Activated naive CD8-positive, alpha-beta T cell treated with anti-CD3 and anti-CD28 coated beads for 36 hours (primary cell): ENCODE measurements around the gene ST6GALNAC2. TPM values are rescaled to one million over a fixed set of nuclear protein-coding genes. Genes with fewer than 3 reads are reported as not detected.
"Not testable (repeated sequence)": the region's sequence is repeated elsewhere in the genome, so short reads cannot be mapped to it uniquely, and the experiment has no call there.

Experiments
- DNase-seq: peaks from one replicate; pipeline ENCODE4 v3.0.0; 2021
- H3K27ac Mint-ChIP-seq: one replicate; pipeline ENCODE4 v1.8.0; 2022; ENCODE audit warnings: mild to moderate bottlenecking, moderate library complexity, mixed read lengths
- H3K27me3 Mint-ChIP-seq: one replicate; pipeline ENCODE4 v1.8.0; 2022; ENCODE audit warnings: mild to moderate bottlenecking, mixed read lengths
- H3K36me3 Mint-ChIP-seq: one replicate; pipeline ENCODE4 v1.8.0; 2021; ENCODE audit warnings: mild to moderate bottlenecking, mixed read lengths
- H3K4me1 Mint-ChIP-seq: one replicate; pipeline ENCODE4 v1.8.0; 2021; ENCODE audit warnings: mixed read lengths
- H3K4me3 Mint-ChIP-seq: one replicate; pipeline ENCODE4 v1.8.0; 2022; ENCODE audit warnings: mild to moderate bottlenecking, moderate library complexity, mixed read lengths
- H3K9me3 Mint-ChIP-seq: one replicate; pipeline ENCODE4 v1.8.0; 2022; ENCODE audit warnings: mixed read lengths
- total RNA-seq, 2 experiments: library from RNA; stranded (reverse); gene quantifications; one replicate each; pipeline ENCODE4 v1.2.3, GENCODE V29; 2021

The ST6GALNAC2 gene
- total RNA-seq, 2 experiments from 2014 or later = not detected

- Mint-ChIP-seq H3K27ac (no peak overlapping the region), H3K4me3 (no peak overlapping the region), H3K9me3 (peaks cover 2% of the 10 kb centered on the region), H3K4me1 (peaks cover 4% of the 10 kb centered on the region), H3K27me3 (no peaks in the 10 kb centered on the region), H3K36me3 (no peaks in the 10 kb centered on the region)
- no peak for DNase-seq
These were observed 27.6 kb upstream of the ST6GALNAC2 start for GRCh38 chr17:76612977-76613851.

- H3K4me1 Mint-ChIP-seq = peaks cover 4% of the 10 kb centered on the region
- no peak for DNase-seq
- no peak overlapping the region for H3K4me3 Mint-ChIP-seq
- no peaks in the 10 kb centered on the region for H3K27me3 Mint-ChIP-seq
- no peak overlapping the region for H3K27ac Mint-ChIP-seq
- H3K36me3 Mint-ChIP-seq = no peaks in the 10 kb centered on the region
- peaks cover 2% of the 10 kb centered on the region for H3K9me3 Mint-ChIP-seq
These were observed 26.8 kb upstream of the ST6GALNAC2 start for GRCh38 chr17:76612465-76612864.

GRCh38 chr17:76611758-76612157 lies 26.1 kb upstream of the ST6GALNAC2 start:
- DNase-seq = no peak
- Mint-ChIP-seq H3K36me3 (no peaks in the 10 kb centered on the region), H3K27me3 (no peaks in the 10 kb centered on the region), H3K27ac (no peak overlapping the region), H3K9me3 (peaks cover 2% of the 10 kb centered on the region), H3K4me3 (no peak overlapping the region), H3K4me1 (peaks cover 4% of the 10 kb centered on the region)

GRCh38 chr17:76611080-76611749 lies 25.6 kb upstream of the ST6GALNAC2 start:
- not testable (repeated sequence) for H3K4me1 Mint-ChIP-seq, H3K36me3 Mint-ChIP-seq, H3K9me3 Mint-ChIP-seq, DNase-seq, H3K27ac Mint-ChIP-seq, H3K27me3 Mint-ChIP-seq, H3K4me3 Mint-ChIP-seq

GRCh38 chr17:76606685-76607084 lies 21.0 kb upstream of the ST6GALNAC2 start:
- not testable (repeated sequence) for DNase-seq

GRCh38 chr17:76601065-76601464 lies 15.4 kb upstream of the ST6GALNAC2 start:
- Mint-ChIP-seq H3K36me3 (no peaks in the 10 kb centered on the region), H3K9me3 (no peaks in the 10 kb centered on the region), H3K4me3 (no peak overlapping the region), H3K27ac (no peak overlapping the region), H3K4me1 (peaks cover 11% of the 10 kb centered on the region), H3K27me3 (peaks cover 12% of the 10 kb centered on the region)
- no peak for DNase-seq

More at GRCh38 chr17:76606685-76607084, 21.0 kb upstream of the ST6GALNAC2 start:
- not testable (repeated sequence) for H3K4me3 Mint-ChIP-seq, H3K27ac Mint-ChIP-seq, H3K4me1 Mint-ChIP-seq, H3K27me3 Mint-ChIP-seq, H3K9me3 Mint-ChIP-seq, H3K36me3 Mint-ChIP-seq

GRCh38 chr17:76599694-76600460 lies 14.2 kb upstream of the ST6GALNAC2 start:
- Mint-ChIP-seq H3K4me1 (peaks cover 11% of the 10 kb centered on the region), H3K27ac (no peak overlapping the region), H3K27me3 (peaks cover 12% of the 10 kb centered on the region), H3K36me3 (no peaks in the 10 kb centered on the region), H3K4me3 (no peak overlapping the region), H3K9me3 (no peaks in the 10 kb centered on the region)
- no peak for DNase-seq

- H3K27me3 Mint-ChIP-seq = peaks cover 20% of the 10 kb centered on the region
- H3K9me3 Mint-ChIP-seq = no peaks in the 10 kb centered on the region
- no peak for DNase-seq
- no peak overlapping the region for H3K4me3 Mint-ChIP-seq
- H3K36me3 Mint-ChIP-seq = no peaks in the 10 kb centered on the region
- H3K4me1 Mint-ChIP-seq = peaks cover 11% of the 10 kb centered on the region
- H3K27ac Mint-ChIP-seq = no peak overlapping the region
These were observed 12.4 kb upstream of the ST6GALNAC2 start for GRCh38 chr17:76598004-76598439.

- no peak overlapping the region for H3K27ac Mint-ChIP-seq
- no peak for DNase-seq
- no peaks in the 10 kb centered on the region for H3K36me3 Mint-ChIP-seq
- H3K27me3 Mint-ChIP-seq = peaks cover 19% of the 10 kb centered on the region
- H3K9me3 Mint-ChIP-seq = no peaks in the 10 kb centered on the region
- H3K4me3 Mint-ChIP-seq = no peak overlapping the region
- peaks cover 11% of the 10 kb centered on the region for H3K4me1 Mint-ChIP-seq
These were observed 11.7 kb upstream of the ST6GALNAC2 start for GRCh38 chr17:76597156-76598003.

GRCh38 chr17:76594690-76595089 lies 9.0 kb upstream of the ST6GALNAC2 start:
- Mint-ChIP-seq H3K36me3 (no peaks in the 10 kb centered on the region), H3K27ac (no peak overlapping the region), H3K4me1 (no peaks in the 10 kb centered on the region), H3K9me3 (no peaks in the 10 kb centered on the region), H3K27me3 (peaks cover 21% of the 10 kb centered on the region), H3K4me3 (no peak overlapping the region)
- no peak for DNase-seq

GRCh38 chr17:76593959-76594358 lies 8.3 kb upstream of the ST6GALNAC2 start:
- no peaks in the 10 kb centered on the region for H3K9me3 Mint-ChIP-seq
- no peak overlapping the region for H3K27ac Mint-ChIP-seq
- no peaks in the 10 kb centered on the region for H3K4me1 Mint-ChIP-seq
- no peak for DNase-seq
- H3K27me3 Mint-ChIP-seq = peaks cover 28% of the 10 kb centered on the region
- no peaks in the 10 kb centered on the region for H3K36me3 Mint-ChIP-seq
- H3K4me3 Mint-ChIP-seq = no peak overlapping the region

GRCh38 chr17:76593384-76593826 lies 7.7 kb upstream of the ST6GALNAC2 start:
- Mint-ChIP-seq H3K4me3 (no peak overlapping the region), H3K36me3 (no peaks in the 10 kb centered on the region), H3K27me3 (peaks cover 30% of the 10 kb centered on the region), H3K27ac (no peak overlapping the region), H3K4me1 (no peaks in the 10 kb centered on the region), H3K9me3 (no peaks in the 10 kb centered on the region)
- DNase-seq = no peak

GRCh38 chr17:76588182-76588581 lies 2.5 kb upstream of the ST6GALNAC2 start:
- no peaks in the 10 kb centered on the region for H3K9me3 Mint-ChIP-seq
- no peak overlapping the region for H3K4me3 Mint-ChIP-seq
- H3K4me1 Mint-ChIP-seq = peaks cover 4% of the 10 kb centered on the region
- H3K27me3 Mint-ChIP-seq = peaks cover 64% of the 10 kb centered on the region
- no peak overlapping the region for H3K27ac Mint-ChIP-seq
- H3K36me3 Mint-ChIP-seq = no peaks in the 10 kb centered on the region
- DNase-seq = no peak

- Mint-ChIP-seq H3K4me1 (peaks cover 4% of the 10 kb centered on the region), H3K4me3 (no peak overlapping the region), H3K27me3 (peaks cover 71% of the 10 kb centered on the region), H3K27ac (no peak overlapping the region), H3K36me3 (no peaks in the 10 kb centered on the region), H3K9me3 (no peaks in the 10 kb centered on the region)
- no peak for DNase-seq
These were observed 1.3 kb upstream of the ST6GALNAC2 start for GRCh38 chr17:76586741-76587487.
